ENCODE measurements around the gene UTP11.

UTP11 gene

DNA sequence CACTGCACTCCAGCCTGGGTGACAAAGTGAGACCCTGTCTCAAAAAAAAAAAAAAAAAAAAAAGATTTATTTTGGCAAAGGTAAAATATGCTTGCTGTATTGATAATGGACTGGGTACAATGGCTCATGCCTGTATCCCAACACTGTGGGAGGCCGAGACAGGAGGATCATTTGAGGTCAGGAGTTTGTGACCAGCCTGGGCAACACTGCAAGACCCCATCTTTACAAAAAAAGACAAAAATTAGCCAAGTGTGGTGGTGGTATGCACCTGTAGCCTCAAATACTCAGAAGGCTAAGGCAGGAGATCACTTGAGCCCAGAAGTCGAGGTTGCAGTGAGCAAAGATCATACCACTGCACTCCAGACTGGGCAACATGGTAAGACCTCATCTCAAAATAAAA, 29.0 kb upstream of the UTP11 start:
- no peak for DNase-seq (ENCODE audit: low read depth, low spot score)
- in situ Hi-C loops (cut with HindIII; ENCODE audit: low sequenced_read_pairs), result no loop called here
- TF ChIP-seq CTCF (IDR thresholded peaks at IDR 0.05; ENCODE audit: low read depth, low read length), result no peak
- H3K4me3 ChIP-seq (ENCODE audit: low read depth, low read length), result no peak overlapping the region

DNA sequence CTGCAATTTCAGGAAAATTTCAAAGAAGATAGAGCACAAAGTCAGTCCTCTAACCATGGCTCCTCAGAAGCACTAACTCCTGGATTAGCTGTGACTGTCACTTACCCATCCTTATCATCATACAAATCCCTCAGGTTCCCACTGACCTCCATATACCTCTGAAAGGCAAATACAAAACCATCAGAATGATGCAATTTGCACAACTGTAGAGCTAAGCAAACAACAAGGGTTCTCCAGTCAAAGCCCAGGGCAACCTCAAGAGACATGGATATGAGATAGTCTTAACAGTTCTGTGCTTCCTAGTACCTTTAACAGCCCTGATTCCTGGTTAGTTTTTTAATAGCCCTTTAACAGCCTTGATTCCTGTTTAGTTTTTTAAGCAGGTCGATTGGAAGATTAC, 24.9 kb upstream of the UTP11 start:
- TF ChIP-seq CTCF (IDR thresholded peaks at IDR 0.05; ENCODE audit: low read depth, low read length), result no peak
- H3K4me3 ChIP-seq (ENCODE audit: low read depth, low read length), result no peak overlapping the region
- in situ Hi-C loops (cut with HindIII; ENCODE audit: low sequenced_read_pairs), result no loop called here
- no peak for DNase-seq (ENCODE audit: low read depth, low spot score)

- in situ Hi-C loops (cut with HindIII; ENCODE audit: low sequenced_read_pairs), result no loop called here
- no peak for TF ChIP-seq CTCF (IDR thresholded peaks at IDR 0.05; ENCODE audit: low read depth, low read length)
- H3K4me3 ChIP-seq (ENCODE audit: low read depth, low read length), result peak overlapping the region; percentile 88
- DNase-seq (ENCODE audit: low read depth, low spot score), result peak; percentile 41
These were observed 23.1 kb upstream of the UTP11 start for GRCh38 chr1:37989361-37989930.

DNA sequence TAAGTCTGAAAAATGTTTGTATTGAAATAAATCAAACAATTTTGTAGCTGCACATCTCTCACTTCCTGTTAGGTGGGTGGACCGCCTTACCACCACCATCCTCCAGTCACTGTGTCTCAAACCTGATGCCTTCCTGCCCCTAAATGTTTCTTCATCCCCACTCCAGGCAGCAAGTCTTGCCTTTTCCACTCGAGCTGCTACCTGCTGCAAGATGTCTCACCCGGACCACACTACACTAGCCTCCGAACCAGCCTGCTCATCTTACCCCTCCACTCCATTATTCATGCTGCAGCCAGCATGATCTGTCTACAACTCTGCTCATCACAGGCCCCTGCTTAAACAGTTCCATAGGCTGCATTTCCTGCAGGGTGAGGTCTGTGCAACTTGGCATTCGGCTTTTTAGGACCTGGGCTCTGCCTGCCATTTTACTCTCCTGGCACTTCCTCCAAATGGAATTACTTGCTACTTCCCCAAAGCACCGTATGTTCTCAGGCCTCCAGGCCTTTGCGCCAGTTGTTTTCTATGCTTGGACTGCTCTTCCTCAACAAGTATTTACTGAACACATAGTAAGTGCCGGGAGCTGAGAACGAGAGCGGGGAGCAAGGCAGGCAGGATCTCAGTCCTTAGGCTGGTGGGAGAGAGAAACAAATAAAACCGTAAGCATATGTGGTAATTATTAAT, 17.5 kb upstream of the UTP11 start:
- no peak for TF ChIP-seq CTCF (IDR thresholded peaks at IDR 0.05; ENCODE audit: low read depth, low read length)
- no peak for DNase-seq (ENCODE audit: low read depth, low spot score)
- H3K4me3 ChIP-seq (ENCODE audit: low read depth, low read length), result no peak overlapping the region
- in situ Hi-C loops (cut with HindIII; ENCODE audit: low sequenced_read_pairs), result no loop called here

GRCh38 chr1:37995751-37996345, 16.7 kb upstream of the UTP11 start:
- in situ Hi-C loops (cut with HindIII; ENCODE audit: low sequenced_read_pairs), result no loop called here
- TF ChIP-seq CTCF (IDR thresholded peaks at IDR 0.05; ENCODE audit: low read depth, low read length), result no peak
- DNase-seq (ENCODE audit: low read depth, low spot score), result peak; percentile 95
- peak overlapping the region; percentile 12 for H3K4me3 ChIP-seq (ENCODE audit: low read depth, low read length)

DNA sequence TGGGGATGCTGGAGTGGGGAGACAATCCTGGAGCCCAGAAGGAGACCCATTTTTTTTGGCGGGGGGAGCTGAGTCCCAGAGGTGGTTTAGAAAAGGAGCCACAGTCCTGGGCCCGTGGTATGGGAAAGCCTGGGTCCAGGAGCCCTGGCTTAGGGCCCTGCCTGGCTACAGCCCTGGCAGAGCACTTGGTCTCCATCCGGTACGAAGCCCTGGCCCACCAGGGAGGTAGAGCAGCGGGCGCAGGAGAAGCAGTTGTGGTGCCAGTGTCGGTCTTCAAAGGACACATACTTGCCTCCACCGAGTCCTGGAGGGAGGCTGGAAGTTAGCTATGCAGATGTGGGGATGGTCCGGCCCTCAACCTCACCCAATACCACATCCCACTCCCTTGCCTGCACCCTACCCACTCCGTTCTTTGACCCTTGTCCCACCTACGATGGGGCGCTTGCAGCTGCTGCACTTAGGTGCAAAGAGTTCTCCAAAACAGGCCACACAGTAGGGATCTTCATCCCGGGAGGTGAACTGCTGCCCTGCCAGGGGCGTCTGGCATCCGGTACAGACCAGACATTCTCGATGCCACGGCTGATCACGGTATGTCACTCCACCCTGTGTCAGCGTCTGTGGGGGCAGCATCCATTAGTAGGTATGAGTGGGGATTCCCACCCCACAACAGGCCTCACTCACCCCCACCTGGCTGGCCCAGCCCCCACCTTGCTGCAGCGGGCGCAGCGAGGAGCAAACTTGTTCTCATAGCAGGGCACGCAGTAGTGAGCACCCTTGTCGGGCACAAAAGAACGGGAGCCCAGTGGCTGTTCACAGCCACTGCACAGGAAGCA, 15.1 kb upstream of the UTP11 start:
- no peak for DNase-seq (ENCODE audit: low read depth, low spot score)
- in situ Hi-C loops (cut with HindIII; ENCODE audit: low sequenced_read_pairs), result no loop called here
- TF ChIP-seq CTCF (IDR thresholded peaks at IDR 0.05; ENCODE audit: low read depth, low read length), result no peak
- no peak overlapping the region for H3K4me3 ChIP-seq (ENCODE audit: low read depth, low read length)
